ENCODE measurements around the gene LUC7L2. TPM values are rescaled to one million over a fixed set of nuclear protein-coding genes. Genes with fewer than 3 reads are reported as not detected.
A peak's percentile ranks its signal among the peaks of the same experiment; 100 is the strongest.

The LUC7L2 gene
- total and polyA plus RNA-seq, 2 of the 8 experiments (the other 6 are each of a cell fraction or from before 2014, with no cell fraction given) = 22.9 to 67.8 TPM

DNA sequence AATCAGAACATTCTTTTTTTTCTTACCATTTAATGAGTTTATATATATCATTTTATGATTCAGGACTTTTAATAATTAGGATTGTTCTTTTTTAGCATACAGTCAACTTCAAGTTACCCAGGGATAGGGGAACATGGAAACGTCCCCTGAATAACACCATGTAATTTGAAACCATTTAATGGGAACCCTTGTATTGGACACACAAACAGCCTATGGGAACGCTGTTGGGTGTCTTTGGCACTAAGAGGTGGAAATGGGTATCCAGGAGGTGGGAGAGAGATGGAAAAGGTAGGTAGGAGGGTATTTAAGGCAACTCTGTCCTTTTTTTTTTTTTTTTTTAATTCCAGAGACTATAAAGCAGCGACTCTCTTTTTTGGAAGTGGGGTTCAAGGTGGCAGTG is 2.6 kb downstream of the LUC7L2 start:
- TF ChIP-seq CBX5 (IDR thresholded peaks at IDR 0.05; ENCODE audit: low read depth, low read length) (no peak), BACH1 (IDR thresholded peaks at IDR 0.05; ENCODE audit: low read length) (no peak), PHF8 (conservative IDR thresholded peaks at IDR 0.05; ENCODE audit: low read depth, low read length) (no peak), SAP30 (IDR thresholded peaks at IDR 0.05; ENCODE audit: insufficient read depth, insufficient replicate concordance, low read length) (no peak)

More for the DNA sequence above, 2.6 kb downstream of the LUC7L2 start:
- H3K18ac ChIP-seq (ENCODE audit: extremely low read depth, low read length) = no peak overlapping the region
- H3K4ac ChIP-seq (replicated peaks; ENCODE audit: insufficient read length, low read depth, low read length) = no peak overlapping the region
- H3K27me3 ChIP-seq (replicated peaks in 1 of 4; ENCODE audit: control insufficient read depth in 3 of 4, extremely low read depth in 1 of 4, insufficient read depth in 3 of 4, low read length in 3 of 4) = no peaks in the 10 kb centered on the region
- H3K56ac ChIP-seq (replicated peaks; ENCODE audit: insufficient read length, low read depth, low read length) = no peak overlapping the region
- H3K79me1 ChIP-seq (ENCODE audit: low read depth, low read length) = no peaks in the 10 kb centered on the region
- H3K27ac ChIP-seq (ENCODE audit: low read depth, low read length) = no peak overlapping the region
- H4K8ac ChIP-seq (ENCODE audit: extremely low read depth, insufficient read depth, low read length) = no peak overlapping the region
- ChIA-PET CTCF (ENCODE audit: partially characterized antibody) (no interaction called here), POLR2A (ENCODE audit: partially characterized antibody) (interaction anchor here (0.9 kb wide), 1 partner anchor 23 kb away, joined by 6 read pairs; no protein-coding TSS in a partner anchor)
- no peak for FAIRE-seq
- peaks cover 34 to 68% of the 10 kb centered on the region in 2 experiments for H3K79me2 ChIP-seq (ENCODE audit: control insufficient read depth in 1 of 2, insufficient read depth in 2 of 2, low read length in 2 of 2)
- no peak overlapping the region for H2BK12ac ChIP-seq (ENCODE audit: low read depth, low read length)
- 40% methylated on average over 3 of the region's 3 CpGs; no CpG with 5 or more reads in 1 of the 2 experiments for WGBS, 2 experiments (ENCODE audit: extremely low coverage in 1 of 2, insufficient coverage in 1 of 2, insufficient read length in 1 of 2, insufficient replicate concordance in 2 of 2, low coverage in 1 of 2, low lambda C conversion rate in 2 of 2, missing lambda C conversion rate in 1 of 2)
- H3K4me2 ChIP-seq (ENCODE audit: insufficient read depth in 1 of 2, low read depth in 2 of 2, low read length in 2 of 2) = peak overlapping the region; percentile 42 to 68
- H2BK120ac ChIP-seq (replicated peaks; ENCODE audit: low read depth, low read length) = no peak overlapping the region
- H3K4me3 ChIP-seq (ENCODE audit: extremely low read depth in 1 of 4, insufficient read depth in 2 of 4, low read depth in 3 of 4, low read length in 4 of 4) = peak overlapping the region in 1 of 4 experiments; percentile 88; a peak in 1 of 8 replicates
- H4K5ac ChIP-seq (ENCODE audit: insufficient read length, low read depth, low read length) = no peak overlapping the region
- peaks cover 0 to 9% (median 7%) of the 10 kb centered on the region in 4 experiments; a peak in 6 of 7 replicates for H3K4me1 ChIP-seq (replicated peaks in 1 of 4; ENCODE audit: control insufficient read depth in 3 of 4, insufficient read depth in 4 of 4, low read length in 3 of 4)
- H2BK5ac ChIP-seq (ENCODE audit: low read depth, low read length) = no peak overlapping the region
- no peak overlapping the region for H4K91ac ChIP-seq (replicated peaks; ENCODE audit: insufficient read length, low read length)
- H3K23ac ChIP-seq (ENCODE audit: insufficient read length) = no peak overlapping the region
- no peak overlapping the region for H3K14ac ChIP-seq (ENCODE audit: insufficient read length)
- no peak overlapping the region for H2AFZ ChIP-seq (ENCODE audit: low read length)
- DNase-seq (ENCODE audit: low read depth in 1 of 2, low spot score in 2 of 2) = no peak
- peaks cover 0 to 21% (median 0%) of the 10 kb centered on the region in 4 experiments; a peak in 2 of 8 replicates for H3K36me3 ChIP-seq (ENCODE audit: control insufficient read depth in 2 of 4, insufficient read depth in 4 of 4, low read length in 3 of 4)
- H2BK20ac ChIP-seq (ENCODE audit: low read length) = no peak overlapping the region
- no peaks in the 10 kb centered on the region for H3K9me3 ChIP-seq (ENCODE audit: insufficient read depth in 2 of 2, low read depth in 1 of 2, low read length in 1 of 2)
- peaks cover 2 to 7% of the 10 kb centered on the region in 2 experiments for H4K20me1 ChIP-seq (replicated peaks in 1 of 2; ENCODE audit: control insufficient read depth in 1 of 2, insufficient read depth in 2 of 2, low read length in 2 of 2)
- no peak overlapping the region for H2BK15ac ChIP-seq (ENCODE audit: low read length)
- H2AK5ac ChIP-seq (ENCODE audit: low read depth, low read length) = no peak overlapping the region
- H3K23me2 ChIP-seq (ENCODE audit: low read depth, low read length) = no peaks in the 10 kb centered on the region; the same call in 1 of the 2 replicates
- no peak overlapping the region for H3K9ac ChIP-seq (replicated peaks in 1 of 4; ENCODE audit: extremely low read depth in 1 of 4, low read depth in 3 of 4, low read length in 3 of 4)

Measured in H1 (cell line).